ENCODE measurements around the gene MYO7A.

GRCh38 chr11:77158041-77158695 lies 30.1 kb downstream of the MYO7A start:
- TF ChIP-seq POLR2AphosphoS5 (IDR thresholded peaks at IDR 0.05), result no peak
- no peak for TF ChIP-seq CTCF (IDR thresholded peaks at IDR 0.05)
- TF ChIP-seq EP300 (IDR thresholded peaks at IDR 0.05), result no peak
